ENCODE results near the gene EMC6. TPM values are rescaled to one million over a fixed set of nuclear protein-coding genes. Genes with fewer than 3 reads are reported as not detected.

EMC6 gene
- total RNA-seq, 1 donor from 2014 or later, result 6.6 TPM

GRCh38 chr17:3656353-3656752 is 12.3 kb upstream of the EMC6 start:
- DNase-seq, result no peak

- DNase-seq, result no peak
Observed at GRCh38 chr17:3656755-3657587, 11.6 kb upstream of the EMC6 start.

DNA sequence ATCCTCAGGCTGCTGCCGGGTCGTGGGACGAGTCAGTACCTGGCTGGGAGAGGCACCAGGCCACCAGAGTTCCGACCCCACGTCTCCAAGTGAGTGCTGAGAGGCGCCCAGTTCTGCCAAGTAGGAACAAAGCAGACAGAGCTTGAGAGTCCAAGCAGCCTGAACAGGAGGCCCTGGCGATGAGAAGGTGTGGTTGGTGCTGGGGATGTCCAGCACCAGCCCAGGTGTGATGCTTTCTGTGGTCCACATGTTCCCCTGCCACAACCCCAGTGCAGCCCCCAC is 11.1 kb upstream of the EMC6 start:
- DNase-seq, result no peak

GRCh38 chr17:3657874-3658783 is 10.5 kb upstream of the EMC6 start:
- DNase-seq, result no peak

DNA sequence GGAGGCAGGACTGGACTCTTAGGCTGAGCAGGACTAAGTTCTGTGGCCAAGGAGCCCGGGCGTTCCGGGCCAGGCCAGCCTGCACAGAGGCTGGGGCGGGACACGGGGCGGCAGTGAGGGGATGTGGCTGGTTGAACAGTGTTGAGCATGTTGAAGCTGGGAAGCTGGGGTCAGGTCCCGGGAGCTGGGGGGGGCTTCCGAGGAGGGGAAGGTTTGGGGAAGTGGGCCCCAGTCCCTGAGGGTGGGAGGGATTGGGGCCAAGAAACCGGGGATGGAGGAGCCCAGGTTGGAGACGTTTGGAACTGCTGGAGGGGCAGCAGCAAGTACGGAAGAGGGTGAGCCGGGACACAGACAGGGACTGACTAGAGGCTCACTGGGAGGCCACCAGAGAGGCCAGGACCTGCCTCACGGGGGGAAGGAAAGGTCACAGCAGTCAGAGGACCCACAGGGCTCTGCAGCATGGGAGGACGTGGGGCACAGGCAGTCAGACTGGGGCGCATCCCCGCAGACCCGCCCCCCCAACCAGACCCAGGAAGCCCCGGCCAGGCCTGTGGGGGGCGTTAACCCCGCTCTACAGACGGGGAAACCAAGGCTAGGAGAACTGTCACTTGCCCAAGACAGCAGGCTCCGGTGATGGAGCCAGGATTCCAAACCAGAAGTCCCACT is 9.7 kb upstream of the EMC6 start:
- DNase-seq, result no peak

GRCh38 chr17:3659541-3660111 is 9.0 kb upstream of the EMC6 start:
- peak; percentile 33 for DNase-seq

- no peak for DNase-seq
Observed at GRCh38 chr17:3660311-3660891, 8.2 kb upstream of the EMC6 start.

DNA sequence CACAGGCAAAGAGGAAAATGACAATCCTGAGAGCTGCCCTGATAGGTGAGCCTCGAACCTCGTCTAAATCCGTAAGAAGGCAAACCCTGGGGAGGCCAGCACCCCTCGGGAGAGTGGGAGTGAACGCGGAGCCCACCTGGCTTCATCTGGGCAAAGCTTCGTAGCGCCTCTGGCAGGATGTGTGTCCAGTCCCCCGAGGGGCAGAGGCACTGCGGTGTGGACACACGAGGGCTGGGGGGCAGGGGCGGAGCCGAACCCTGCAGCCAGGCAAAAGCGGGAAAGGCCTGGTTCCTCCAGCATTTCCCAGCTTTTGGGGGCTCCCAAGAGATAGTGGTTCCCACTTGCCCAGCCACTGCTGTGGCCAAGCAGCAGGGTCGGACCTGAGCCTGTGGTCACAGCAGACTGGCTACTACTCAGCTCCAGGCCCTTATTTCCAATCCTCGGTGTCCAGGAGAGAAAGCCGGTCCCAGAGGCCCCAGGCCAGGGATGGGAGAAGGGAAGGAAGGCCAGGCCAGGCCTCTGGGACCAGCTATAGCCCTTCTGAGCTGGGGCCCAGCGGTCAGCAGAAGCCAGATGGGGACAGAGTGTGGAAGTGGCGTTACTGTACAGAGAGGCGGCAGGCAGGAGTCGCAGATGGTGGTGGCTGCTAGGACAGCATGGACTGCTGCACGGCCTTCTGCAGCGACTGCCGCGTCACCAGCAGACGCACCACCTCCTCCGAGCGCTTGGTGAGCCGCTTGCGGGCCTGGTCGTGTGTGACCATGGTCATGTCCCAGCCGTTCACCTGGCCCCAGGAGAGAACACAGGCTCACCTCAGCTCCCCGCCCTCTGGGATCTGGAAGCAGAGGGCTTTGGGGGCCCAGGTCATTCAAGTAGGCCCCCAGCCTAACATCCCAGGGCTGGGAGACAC is 5.3 kb upstream of the EMC6 start:
- no peak for DNase-seq

DNA sequence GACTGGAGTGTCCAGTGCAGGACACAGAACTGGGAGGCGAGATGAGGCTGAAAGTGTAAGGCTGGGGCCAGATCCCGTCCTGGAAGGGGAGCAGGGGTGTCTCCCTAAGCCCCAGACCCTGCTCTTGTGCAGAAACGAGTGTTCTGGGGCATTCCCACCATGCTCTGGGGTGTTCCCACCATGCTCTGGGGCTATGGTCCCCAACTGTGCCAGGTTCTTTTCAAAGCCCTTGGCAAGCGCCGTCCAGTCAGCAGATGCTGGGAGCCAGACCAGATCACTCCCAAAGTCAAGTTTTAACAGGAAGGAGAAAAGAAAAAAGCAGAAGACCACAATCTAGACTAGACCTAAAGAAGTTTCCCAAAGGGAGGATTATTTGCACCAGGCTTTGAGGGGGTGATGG is 2.8 kb upstream of the EMC6 start:
- no peak for DNase-seq

- no peak for DNase-seq
Observed at GRCh38 chr17:3666516-3666915, 2.1 kb upstream of the EMC6 start.

GRCh38 chr17:3667366-3668278 is 990 bp upstream of the EMC6 start:
- peak; percentile 84 for DNase-seq

- no peak for DNase-seq
Observed at GRCh38 chr17:3669085-3669347, 404 bp downstream of the EMC6 start.

- no peak for DNase-seq
Observed at GRCh38 chr17:3669548-3669947, 936 bp downstream of the EMC6 start.

GRCh38 chr17:3672571-3672970 is 4.0 kb downstream of the EMC6 start:
- DNase-seq, result no peak

DNA sequence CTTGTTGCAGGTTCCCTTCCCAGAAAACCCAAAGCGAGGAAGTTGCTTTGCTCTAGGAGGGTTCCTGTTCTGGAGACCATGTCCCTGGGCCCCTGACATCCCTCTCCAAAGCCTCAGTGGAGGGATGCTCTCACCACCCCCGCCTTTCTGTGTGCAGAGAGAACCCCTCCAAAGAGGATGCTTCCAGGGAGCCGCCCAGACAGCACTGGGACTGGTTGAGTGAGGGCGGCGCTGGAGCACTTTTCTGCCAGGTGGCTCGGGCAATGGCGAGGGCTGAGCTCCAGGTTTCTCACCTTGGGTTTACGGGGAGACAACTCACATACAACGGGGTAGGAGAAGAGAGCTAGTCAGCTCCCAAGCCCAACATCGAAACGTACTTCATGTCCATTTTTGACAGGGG is 7.3 kb downstream of the EMC6 start:
- DNase-seq, result no peak

- DNase-seq, result no peak
Observed at GRCh38 chr17:3678095-3678820, 9.6 kb downstream of the EMC6 start.

GRCh38 chr17:3678821-3679530 is 10.4 kb downstream of the EMC6 start:
- DNase-seq, result no peak

- DNase-seq, result no peak
Observed at GRCh38 chr17:3679531-3680126, 11.0 kb downstream of the EMC6 start.

- no peak for DNase-seq
Observed at GRCh38 chr17:3681057-3681456, 12.4 kb downstream of the EMC6 start.
